Erythroblast (primary cell): ENCODE measurements around the gene RNU6-9.

Experiments
- GATA1 ChIP-seq: IDR thresholded peaks from 2 replicates; pipeline ENCODE4 v1.6.1; 2011; ENCODE audit warnings: low read depth, mild to moderate bottlenecking, control low read depth, low read length, moderate library complexity
- POLR2A ChIP-seq: IDR thresholded peaks from 2 replicates; pipeline ENCODE4 v1.6.1; 2011; ENCODE audit warnings: mild to moderate bottlenecking, low read length

DNA sequence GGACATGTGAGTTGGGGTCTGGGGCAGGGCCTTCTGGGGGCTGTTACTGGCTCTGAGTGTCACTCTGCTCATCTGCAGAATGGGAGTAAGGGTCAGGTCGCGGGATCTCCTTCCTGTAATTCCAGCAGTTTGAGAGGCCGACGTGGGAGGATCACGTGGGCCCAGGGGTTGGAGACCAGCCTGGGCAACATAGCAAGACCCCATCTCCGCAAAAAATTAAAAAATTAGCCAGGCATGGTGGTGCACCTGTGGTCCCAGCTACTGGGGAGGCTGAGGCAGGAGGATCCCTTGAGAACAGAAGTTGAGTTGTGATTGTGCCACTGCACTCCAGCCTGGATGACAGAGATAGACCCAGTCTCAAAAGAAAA, 36.6 kb downstream of the RNU6-9 start:
- TF ChIP-seq POLR2A: no peak
- no peak for TF ChIP-seq GATA1
